ENCODE measurements around the gene SNHG17. TPM values are rescaled to one million over a fixed set of nuclear protein-coding genes. Genes with fewer than 3 reads are reported as not detected.

Gene SNHG17
- total and polyA plus RNA-seq, 9 of the 15 experiments (the other 6 are each of a cell fraction or from before 2014, with no cell fraction given): 29.8 to 106 (median 57.7) TPM

DNA sequence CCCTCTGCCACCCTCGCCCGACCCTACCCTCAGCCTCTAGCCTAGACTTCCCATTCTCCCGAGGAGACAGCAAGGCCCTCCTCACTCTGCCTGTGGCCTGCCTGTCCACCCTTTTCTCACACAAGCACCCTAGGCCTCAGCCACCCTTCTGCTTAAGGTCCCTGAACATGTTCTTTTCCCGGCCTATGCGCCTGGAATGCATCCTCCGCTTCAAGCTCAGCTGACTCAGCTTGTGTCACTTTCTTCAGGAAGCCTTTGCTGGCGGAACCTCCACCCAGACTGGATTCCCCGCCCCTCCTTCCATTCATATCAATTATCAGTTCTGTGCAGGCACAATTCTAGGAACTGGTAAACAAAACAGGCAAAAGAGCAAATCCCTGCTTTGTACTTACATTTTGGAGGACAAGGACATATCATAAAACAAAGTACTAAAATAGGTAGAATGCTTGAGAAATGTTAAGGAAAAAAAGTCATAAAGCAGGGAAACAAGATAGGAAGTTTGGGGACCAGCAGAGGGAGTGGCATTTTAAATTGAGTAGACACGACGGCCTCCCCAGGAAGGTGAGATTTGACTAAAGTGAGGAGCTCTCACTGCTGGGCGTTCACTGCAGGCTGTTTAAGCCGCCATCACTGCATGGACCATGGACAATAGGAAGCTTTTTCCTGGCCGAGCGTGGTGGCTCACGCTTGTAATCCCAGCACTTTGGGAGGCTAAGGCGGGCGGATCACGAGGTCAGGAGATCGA is 17.9 kb upstream of the SNHG17 start (continued):
- TF ChIP-seq XRCC5 (IDR thresholded peaks at IDR 0.05; ENCODE audit: low read depth, low read length): no peak
- no peak for TF ChIP-seq STAT5B (CRISPR knock-in tag; IDR thresholded peaks at IDR 0.05)
- no peak for TF ChIP-seq ZNF224 (CRISPR knock-in tag; IDR thresholded peaks at IDR 0.05)
- TF ChIP-seq, protein P1, sequence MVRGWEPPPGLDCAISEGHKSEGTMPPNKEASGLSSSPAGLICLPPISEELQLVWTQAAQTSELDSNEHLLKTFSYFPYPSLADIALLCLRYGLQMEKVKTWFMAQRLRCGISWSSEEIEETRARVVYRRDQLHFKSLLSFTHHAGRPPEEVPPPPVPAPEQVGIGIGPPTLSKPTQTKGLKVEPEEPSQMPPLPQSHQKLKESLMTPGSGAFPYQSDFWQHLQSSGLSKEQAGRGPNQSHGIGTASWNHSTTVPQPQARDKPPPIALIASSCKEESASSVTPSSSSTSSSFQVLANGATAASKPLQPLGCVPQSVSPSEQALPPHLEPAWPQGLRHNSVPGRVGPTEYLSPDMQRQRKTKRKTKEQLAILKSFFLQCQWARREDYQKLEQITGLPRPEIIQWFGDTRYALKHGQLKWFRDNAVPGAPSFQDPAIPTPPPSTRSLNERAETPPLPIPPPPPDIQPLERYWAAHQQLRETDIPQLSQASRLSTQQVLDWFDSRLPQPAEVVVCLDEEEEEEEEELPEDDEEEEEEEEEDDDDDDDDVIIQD (CRISPR knock-in tag; IDR thresholded peaks at IDR 0.05): no peak
- TF ChIP-seq BRCA1 (IDR thresholded peaks at IDR 0.05): no peak
- no peak for TF ChIP-seq BRCA1 (CRISPR knock-in tag; IDR thresholded peaks at IDR 0.05)
- TF ChIP-seq, protein P2, sequence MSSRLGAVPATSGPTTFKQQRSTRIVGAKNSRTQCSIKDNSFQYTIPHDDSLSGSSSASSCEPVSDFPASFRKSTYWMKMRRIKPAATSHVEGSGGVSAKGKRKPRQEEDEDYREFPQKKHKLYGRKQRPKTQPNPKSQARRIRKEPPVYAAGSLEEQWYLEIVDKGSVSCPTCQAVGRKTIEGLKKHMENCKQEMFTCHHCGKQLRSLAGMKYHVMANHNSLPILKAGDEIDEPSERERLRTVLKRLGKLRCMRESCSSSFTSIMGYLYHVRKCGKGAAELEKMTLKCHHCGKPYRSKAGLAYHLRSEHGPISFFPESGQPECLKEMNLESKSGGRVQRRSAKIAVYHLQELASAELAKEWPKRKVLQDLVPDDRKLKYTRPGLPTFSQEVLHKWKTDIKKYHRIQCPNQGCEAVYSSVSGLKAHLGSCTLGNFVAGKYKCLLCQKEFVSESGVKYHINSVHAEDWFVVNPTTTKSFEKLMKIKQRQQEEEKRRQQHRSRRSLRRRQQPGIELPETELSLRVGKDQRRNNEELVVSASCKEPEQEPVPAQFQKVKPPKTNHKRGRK (tag; IDR thresholded peaks at IDR 0.05): no peak
- no peak for TF ChIP-seq ZSCAN32 (CRISPR knock-in tag; IDR thresholded peaks at IDR 0.05)
- no peak; the same call in 1 of the 2 replicates for TF ChIP-seq DMBX1 (CRISPR knock-in tag; IDR thresholded peaks at IDR 0.05; ENCODE audit: borderline replicate concordance)
- TF ChIP-seq, protein P3, sequence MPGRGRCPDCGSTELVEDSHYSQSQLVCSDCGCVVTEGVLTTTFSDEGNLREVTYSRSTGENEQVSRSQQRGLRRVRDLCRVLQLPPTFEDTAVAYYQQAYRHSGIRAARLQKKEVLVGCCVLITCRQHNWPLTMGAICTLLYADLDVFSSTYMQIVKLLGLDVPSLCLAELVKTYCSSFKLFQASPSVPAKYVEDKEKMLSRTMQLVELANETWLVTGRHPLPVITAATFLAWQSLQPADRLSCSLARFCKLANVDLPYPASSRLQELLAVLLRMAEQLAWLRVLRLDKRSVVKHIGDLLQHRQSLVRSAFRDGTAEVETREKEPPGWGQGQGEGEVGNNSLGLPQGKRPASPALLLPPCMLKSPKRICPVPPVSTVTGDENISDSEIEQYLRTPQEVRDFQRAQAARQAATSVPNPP (IDR thresholded peaks at IDR 0.05; ENCODE audit: borderline replicate concordance, insufficient read depth, insufficient read length): no peak
- TF ChIP-seq NFATC3 (IDR thresholded peaks at IDR 0.05): no peak
- TF ChIP-seq PTRF (tag; IDR thresholded peaks at IDR 0.05): no peak
- no peak for TF ChIP-seq HNRNPH1 (optimal IDR thresholded peaks at IDR 0.05; ENCODE audit: low read depth, low read length)
- no peak for TF ChIP-seq ZNF212 (CRISPR knock-in tag; IDR thresholded peaks at IDR 0.05)
- peak; percentile 86 for TF ChIP-seq NCOR1 (IDR thresholded peaks at IDR 0.05)
- TF ChIP-seq POLR2A (conservative IDR thresholded peaks at IDR 0.05): peak; percentile 39; the same call in 1 of the 2 replicates
- peak; percentile 56 for TF ChIP-seq L3MBTL2 (IDR thresholded peaks at IDR 0.05)
- TF ChIP-seq, protein P4, sequence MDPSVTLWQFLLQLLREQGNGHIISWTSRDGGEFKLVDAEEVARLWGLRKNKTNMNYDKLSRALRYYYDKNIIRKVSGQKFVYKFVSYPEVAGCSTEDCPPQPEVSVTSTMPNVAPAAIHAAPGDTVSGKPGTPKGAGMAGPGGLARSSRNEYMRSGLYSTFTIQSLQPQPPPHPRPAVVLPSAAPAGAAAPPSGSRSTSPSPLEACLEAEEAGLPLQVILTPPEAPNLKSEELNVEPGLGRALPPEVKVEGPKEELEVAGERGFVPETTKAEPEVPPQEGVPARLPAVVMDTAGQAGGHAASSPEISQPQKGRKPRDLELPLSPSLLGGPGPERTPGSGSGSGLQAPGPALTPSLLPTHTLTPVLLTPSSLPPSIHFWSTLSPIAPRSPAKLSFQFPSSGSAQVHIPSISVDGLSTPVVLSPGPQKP (CRISPR knock-in tag; IDR thresholded peaks at IDR 0.05): no peak
- no peak for TF ChIP-seq SREBF2 (CRISPR knock-in tag; IDR thresholded peaks at IDR 0.05)
- TF ChIP-seq, protein P5, sequence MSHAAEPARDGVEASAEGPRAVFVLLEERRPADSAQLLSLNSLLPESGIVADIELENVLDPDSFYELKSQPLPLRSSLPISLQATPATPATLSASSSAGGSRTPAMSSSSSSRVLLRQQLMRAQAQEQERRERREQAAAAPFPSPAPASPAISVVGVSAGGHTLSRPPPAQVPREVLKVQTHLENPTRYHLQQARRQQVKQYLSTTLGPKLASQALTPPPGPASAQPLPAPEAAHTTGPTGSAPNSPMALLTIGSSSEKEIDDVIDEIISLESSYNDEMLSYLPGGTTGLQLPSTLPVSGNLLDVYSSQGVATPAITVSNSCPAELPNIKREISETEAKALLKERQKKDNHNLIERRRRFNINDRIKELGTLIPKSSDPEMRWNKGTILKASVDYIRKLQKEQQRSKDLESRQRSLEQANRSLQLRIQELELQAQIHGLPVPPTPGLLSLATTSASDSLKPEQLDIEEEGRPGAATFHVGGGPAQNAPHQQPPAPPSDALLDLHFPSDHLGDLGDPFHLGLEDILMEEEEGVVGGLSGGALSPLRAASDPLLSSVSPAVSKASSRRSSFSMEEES (CRISPR knock-in tag; IDR thresholded peaks at IDR 0.05): no peak
- TF ChIP-seq NCOA2 (IDR thresholded peaks at IDR 0.05; ENCODE audit: partially characterized antibody in 2 of 2): no peak
- TF ChIP-seq NR3C1 (CRISPR knock-in tag; IDR thresholded peaks at IDR 0.05): no peak
- no peak for TF ChIP-seq ZFX (CRISPR knock-in tag; IDR thresholded peaks at IDR 0.05)
- TF ChIP-seq RBM15 (IDR thresholded peaks at IDR 0.05; ENCODE audit: insufficient read depth, low read length): no peak

Measured in K562 (cell line).